ENCODE data around the gene GMPR2.

- no peak for TF ChIP-seq EP300 (IDR thresholded peaks at IDR 0.05; ENCODE audit: borderline replicate concordance)
- no peak for TF ChIP-seq MAX (IDR thresholded peaks at IDR 0.05)
- TF ChIP-seq REST (IDR thresholded peaks at IDR 0.05; ENCODE audit: low read depth): no peak
- TF ChIP-seq, protein P1, sequence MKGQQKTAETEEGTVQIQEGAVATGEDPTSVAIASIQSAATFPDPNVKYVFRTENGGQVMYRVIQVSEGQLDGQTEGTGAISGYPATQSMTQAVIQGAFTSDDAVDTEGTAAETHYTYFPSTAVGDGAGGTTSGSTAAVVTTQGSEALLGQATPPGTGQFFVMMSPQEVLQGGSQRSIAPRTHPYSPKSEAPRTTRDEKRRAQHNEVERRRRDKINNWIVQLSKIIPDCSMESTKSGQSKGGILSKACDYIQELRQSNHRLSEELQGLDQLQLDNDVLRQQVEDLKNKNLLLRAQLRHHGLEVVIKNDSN (IDR thresholded peaks at IDR 0.05): no peak
- no peak for TF ChIP-seq TCF12 (IDR thresholded peaks at IDR 0.05; ENCODE audit: low read depth)
- TF ChIP-seq YY1 (IDR thresholded peaks at IDR 0.05; ENCODE audit: low read depth): no peak
- no peak for TF ChIP-seq RAD21 (IDR thresholded peaks at IDR 0.05; ENCODE audit: low read depth)
- no peak for TF ChIP-seq TAF1 (IDR thresholded peaks at IDR 0.05; ENCODE audit: low read depth)
- TF ChIP-seq CREB1 (IDR thresholded peaks at IDR 0.05; ENCODE audit: low read depth): no peak
- TF ChIP-seq EGR1 (IDR thresholded peaks at IDR 0.05): no peak
These were observed 26.0 kb downstream of the GMPR2 start for GRCh38 chr14:24258548-24259265.
